Endothelial cell of umbilical vein (primary cell): ENCODE results near the gene SORCS3.

ENCODE experiments used
- CTCF ChIP-seq, 2 donors: IDR thresholded peaks; 1 replicate in 1 of 2; 2 replicates in 1 of 2; pipeline ENCODE4 v1.5.1; 2011; ENCODE audit warnings: low read length in 2 of 2, mild to moderate bottlenecking in 2 of 2, moderate library complexity in 2 of 2, control low read depth in 1 of 2, inconsistent platforms in 1 of 2, low read depth in 1 of 2; ENCODE audit not compliant: insufficient read depth in 1 of 2; ENCODE audit errors: extremely low read depth in 1 of 2
- EZH2 ChIP-seq: IDR thresholded peaks from 2 replicates; pipeline ENCODE4 v1.6.1; 2012; ENCODE audit warnings: borderline replicate concordance, low read depth, mild to moderate bottlenecking, moderate library complexity, low read length, inconsistent platforms; ENCODE audit not compliant: severe bottlenecking
- GATA2 ChIP-seq: IDR thresholded peaks from 2 replicates; pipeline ENCODE4 v1.7.0; 2011; ENCODE audit warnings: low read depth, mild to moderate bottlenecking, moderate library complexity, mixed read lengths, low read length; ENCODE audit not compliant: insufficient read length, insufficient read depth
- JUN ChIP-seq: IDR thresholded peaks from 2 replicates; pipeline ENCODE4 v1.6.1; 2011; ENCODE audit warnings: borderline replicate concordance, low read depth; ENCODE audit not compliant: insufficient read length, insufficient read depth
- MAX ChIP-seq: IDR thresholded peaks from 2 replicates; pipeline ENCODE4 v1.6.1; 2011; ENCODE audit not compliant: insufficient read depth, insufficient read length
- POLR2A ChIP-seq: IDR thresholded peaks from 2 replicates; pipeline ENCODE4 v1.6.1; 2012; ENCODE audit warnings: low read depth, mild to moderate bottlenecking, control low read depth, low read length
- POLR2AphosphoS5 ChIP-seq: IDR thresholded peaks from 2 replicates; pipeline ENCODE4 v1.6.1; 2012; ENCODE audit warnings: low read depth, mild to moderate bottlenecking, control low read depth, low read length, moderate library complexity; ENCODE audit not compliant: insufficient read depth

GRCh38 chr10:104689105-104689504 lies 48.0 kb downstream of the SORCS3 start:
- TF ChIP-seq JUN = no peak
- no peak for TF ChIP-seq CTCF (IDR thresholded peaks at IDR 0.05; ENCODE audit: extremely low read depth in 1 of 2, insufficient read depth in 1 of 2, low read depth in 1 of 2, low read length in 2 of 2)
- no peak for TF ChIP-seq MAX
- TF ChIP-seq POLR2AphosphoS5 = no peak
- TF ChIP-seq POLR2A = no peak
- no peak for TF ChIP-seq EZH2
- TF ChIP-seq GATA2 = no peak
